Testis (tissue), 2 donors: ENCODE results near the gene SHQ1.

Experiments used
- CTCF ChIP-seq, 3 experiments: fragments of 450-650 bp in 2 of 3; fragments of 200-600 bp in 1 of 3; sonication (generic) in 1 of 3; IDR thresholded peaks; one replicate each; pipeline ENCODE4 v1.5.1; 2016 to 2019; ENCODE audit warnings: antibody characterized with exemption in 3 of 3, mild to moderate bottlenecking in 2 of 3, moderate library complexity in 1 of 3
- POLR2A ChIP-seq: fragments of 450-650 bp; IDR thresholded peaks from one replicate; pipeline ENCODE4 v1.6.1; 2017; ENCODE audit warnings: antibody characterized with exemption, mild to moderate bottlenecking, moderate library complexity

- TF ChIP-seq CTCF (IDR thresholded peaks at IDR 0.05), result no peak
- TF ChIP-seq POLR2A, result no peak
Measured at GRCh38 chr3:72892081-72892775, 44.0 kb upstream of the SHQ1 start.
